Right lobe of liver (tissue), 6 donors: Measurements from ENCODE around the gene AMPD2. TPM values are rescaled to one million over a fixed set of nuclear protein-coding genes. Genes with fewer than 3 reads are reported as not detected.

Experiments
- ATAC-seq, 4 donors: fragments of 200-7000 bp; cut with Tn5 transposase; one replicate each; pipeline ENCODE4 v1.9.1; 2020; ENCODE audit warnings: mild to moderate bottlenecking in 4 of 4, moderate library complexity in 4 of 4
- DNase-seq, 3 donors: peaks; one replicate each; pipeline ENCODE4 v3.0.0-alpha.2; 2020
- H3K27ac ChIP-seq, 3 donors: fragments of 200-600 bp; one replicate each; pipeline ENCODE4 v1.8.0; 2022
- H3K27me3 ChIP-seq, 2 donors: fragments of 200-600 bp; one replicate each; pipeline ENCODE4 v1.8.0; 2022
- H3K36me3 ChIP-seq, 4 donors: fragments of 200-600 bp; sonication (generic) in 1 of 4; one replicate each; pipeline versions ENCODE4 v1.5.1 to v1.8.0; 2017 to 2022; ENCODE audit warnings: control low read depth in 1 of 4
- H3K4me1 ChIP-seq, 4 donors: fragments of 200-600 bp; sonication (generic) in 1 of 4; one replicate each; pipeline versions ENCODE4 v1.5.1 to v1.8.0; 2017 to 2022; ENCODE audit warnings: control low read depth in 1 of 4
- H3K4me3 ChIP-seq, 3 donors: fragments of 200-600 bp; one replicate each; pipeline ENCODE4 v1.8.0; 2022
- H3K9me3 ChIP-seq, 4 donors: fragments of 200-600 bp; sonication (generic) in 1 of 4; one replicate each; pipeline versions ENCODE4 v1.5.1 to v1.8.0; 2017 to 2022; ENCODE audit warnings: control low read depth in 1 of 4
- POLR2A ChIP-seq: fragments of 450-650 bp; IDR thresholded peaks from one replicate; pipeline ENCODE4 v1.6.1; 2017; ENCODE audit warnings: antibody characterized with exemption, mild to moderate bottlenecking
- WGBS: methylation state at CpG from one replicate; pipeline ENCODE4 v1.1.6; 2018; ENCODE audit warnings: low coverage, low lambda C conversion rate; ENCODE audit not compliant: insufficient coverage; ENCODE audit errors: missing lambda C conversion rate; 5-methylcytosine and 5-hydroxymethylcytosine counted together
- intact Hi-C, 2 donors: fragments of 100-400 bp; cut with DNase I; formaldehyde crosslinking; loops; one replicate each; pipeline versions ENCODE4 v1.11.2 to v1.14.1; 2022
- total RNA-seq, 6 experiments: library from RNA; depleted of rRNA in 2 of 6; stranded (reverse); fragments of >200 nt in 2 of 6; fragmentation: NEBNext Ultra II Directional in 3 of 6; extraction: Animal tissue kit (Norgen Biotek cat#: 25700) in 3 of 6; gene quantifications; one replicate each; pipeline versions ENCODE4 v1.1.0 to v1.2.4, GENCODE V29; 2016 to 2023
- TF ChIP-seq, protein P1 (sequence below), 4 donors: fragments of 200-600 bp in 3 of 4; fragments of 450-650 bp in 1 of 4; IDR thresholded peaks; one replicate each; pipeline versions ENCODE4 v1.5.1 to v1.8.0; 2016 to 2022; ENCODE audit warnings: antibody characterized with exemption in 4 of 4, mild to moderate bottlenecking in 2 of 4
- donor health status: DM: no; HTN: yes; CAD: no.
- donor health status: DM: no; HTN: no; CAD: no.
- donor health status: DM: no; HTN: no; CAD: no.
- donor health status: DM: no; HTN: yes; CAD: no.
- donor health status: DM: no; HTN: yes; CAD: no.

Gene AMPD2
- total RNA-seq, 6 experiments from 2014 or later = 29.1 to 59.1 (median 37.2) TPM

DNA sequence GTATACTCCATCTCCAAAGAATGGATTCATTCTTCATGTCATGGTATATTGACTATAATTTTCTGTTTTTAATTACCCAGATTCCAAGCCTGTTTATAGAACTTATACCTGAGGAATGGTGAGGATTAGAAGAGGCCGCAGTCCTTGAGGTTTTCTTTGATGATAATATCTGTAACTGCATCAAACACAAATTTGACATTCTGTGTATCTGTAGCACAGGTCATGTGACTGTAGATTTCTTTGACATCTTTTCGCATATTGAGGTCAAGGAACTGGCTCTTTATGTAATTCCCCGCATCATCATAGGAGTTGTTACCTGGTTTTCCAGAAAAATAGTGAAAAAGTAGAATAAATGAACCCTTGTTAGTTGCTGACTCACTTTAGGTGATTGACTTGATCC, 16.4 kb upstream of the AMPD2 start:
- Histone ChIP-seq H3K9me3 (no peaks in the 10 kb centered on the region), H3K4me1 (no peaks in the 10 kb centered on the region), H3K27me3 (no peaks in the 10 kb centered on the region), H3K27ac (no peak overlapping the region), H3K36me3 (peaks cover 0 to 6% (median 0%) of the 10 kb centered on the region in 4 donors), H3K4me3 (no peak overlapping the region)
- ATAC-seq (no peak), DNase-seq (no peak)
- TF ChIP-seq, protein P1, sequence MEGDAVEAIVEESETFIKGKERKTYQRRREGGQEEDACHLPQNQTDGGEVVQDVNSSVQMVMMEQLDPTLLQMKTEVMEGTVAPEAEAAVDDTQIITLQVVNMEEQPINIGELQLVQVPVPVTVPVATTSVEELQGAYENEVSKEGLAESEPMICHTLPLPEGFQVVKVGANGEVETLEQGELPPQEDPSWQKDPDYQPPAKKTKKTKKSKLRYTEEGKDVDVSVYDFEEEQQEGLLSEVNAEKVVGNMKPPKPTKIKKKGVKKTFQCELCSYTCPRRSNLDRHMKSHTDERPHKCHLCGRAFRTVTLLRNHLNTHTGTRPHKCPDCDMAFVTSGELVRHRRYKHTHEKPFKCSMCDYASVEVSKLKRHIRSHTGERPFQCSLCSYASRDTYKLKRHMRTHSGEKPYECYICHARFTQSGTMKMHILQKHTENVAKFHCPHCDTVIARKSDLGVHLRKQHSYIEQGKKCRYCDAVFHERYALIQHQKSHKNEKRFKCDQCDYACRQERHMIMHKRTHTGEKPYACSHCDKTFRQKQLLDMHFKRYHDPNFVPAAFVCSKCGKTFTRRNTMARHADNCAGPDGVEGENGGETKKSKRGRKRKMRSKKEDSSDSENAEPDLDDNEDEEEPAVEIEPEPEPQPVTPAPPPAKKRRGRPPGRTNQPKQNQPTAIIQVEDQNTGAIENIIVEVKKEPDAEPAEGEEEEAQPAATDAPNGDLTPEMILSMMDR (IDR thresholded peaks at IDR 0.05) = no peak
- no peak for TF ChIP-seq POLR2A
- intact Hi-C loops = no loop called here
- WGBS = 100% methylated on average over 3 of the region's 3 CpGs

DNA sequence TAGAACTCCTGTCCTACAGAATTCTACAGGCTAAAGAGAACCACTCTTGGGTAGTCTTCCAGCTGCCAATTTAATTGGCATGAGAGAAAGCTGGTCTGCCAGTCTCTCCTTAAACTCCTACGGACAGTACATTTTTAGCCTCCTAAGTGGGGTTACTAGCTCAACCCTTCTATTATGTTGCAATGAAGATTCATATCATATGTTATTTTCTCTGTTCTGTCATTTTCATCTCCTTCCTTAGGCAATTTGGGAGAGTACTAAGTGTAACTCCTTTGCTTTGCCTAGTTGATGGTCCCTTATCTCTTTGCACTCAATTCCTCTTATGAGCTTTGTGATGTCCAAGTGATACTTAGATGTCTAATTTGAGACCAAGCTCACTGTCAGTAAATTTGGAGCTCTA, 14.3 kb upstream of the AMPD2 start:
- intact Hi-C loops = no loop called here
- WGBS = 100% methylated on average over 1 of the region's 1 CpG
- DNase-seq (no peak), ATAC-seq (no peak)
- Histone ChIP-seq H3K4me3 (no peak overlapping the region), H3K27ac (no peak overlapping the region), H3K27me3 (no peaks in the 10 kb centered on the region), H3K4me1 (no peaks in the 10 kb centered on the region), H3K36me3 (no peaks in the 10 kb centered on the region), H3K9me3 (no peaks in the 10 kb centered on the region)
- TF ChIP-seq, protein P1 (IDR thresholded peaks at IDR 0.05) = no peak
- no peak for TF ChIP-seq POLR2A

DNA sequence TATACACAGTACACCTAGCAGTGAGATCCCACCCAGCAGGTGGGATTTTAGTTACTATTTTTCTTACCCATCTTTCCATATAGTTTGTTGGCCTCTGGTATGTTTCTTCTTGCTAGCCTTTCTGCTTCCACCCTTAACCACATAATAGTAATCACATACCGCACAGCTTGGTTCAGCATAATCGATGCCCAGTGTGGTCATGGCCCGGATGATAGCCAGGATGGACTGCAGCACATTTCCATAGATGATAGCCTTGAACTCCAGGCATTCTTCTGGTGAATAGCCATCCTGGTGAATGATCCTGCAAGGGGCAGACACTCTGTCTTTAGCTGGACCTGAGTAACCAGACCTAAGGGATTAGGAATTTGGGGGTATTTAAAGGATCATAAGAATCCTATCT, 9.8 kb upstream of the AMPD2 start:
- 100% methylated on average over 1 of the region's 3 CpGs for WGBS
- no peak overlapping the region for H3K4me3 ChIP-seq
- no peaks in the 10 kb centered on the region for H3K9me3 ChIP-seq
- no peaks in the 10 kb centered on the region for H3K27me3 ChIP-seq
- DNase-seq (no peak), ATAC-seq (no peak)
- H3K4me1 ChIP-seq = peaks cover 0 to under 1% (median 0%) of the 10 kb centered on the region in 4 donors
- intact Hi-C loops = no loop called here
- H3K27ac ChIP-seq = no peak overlapping the region
- TF ChIP-seq, protein P1 (IDR thresholded peaks at IDR 0.05) = no peak
- no peak for TF ChIP-seq POLR2A
- H3K36me3 ChIP-seq = no peaks in the 10 kb centered on the region

DNA sequence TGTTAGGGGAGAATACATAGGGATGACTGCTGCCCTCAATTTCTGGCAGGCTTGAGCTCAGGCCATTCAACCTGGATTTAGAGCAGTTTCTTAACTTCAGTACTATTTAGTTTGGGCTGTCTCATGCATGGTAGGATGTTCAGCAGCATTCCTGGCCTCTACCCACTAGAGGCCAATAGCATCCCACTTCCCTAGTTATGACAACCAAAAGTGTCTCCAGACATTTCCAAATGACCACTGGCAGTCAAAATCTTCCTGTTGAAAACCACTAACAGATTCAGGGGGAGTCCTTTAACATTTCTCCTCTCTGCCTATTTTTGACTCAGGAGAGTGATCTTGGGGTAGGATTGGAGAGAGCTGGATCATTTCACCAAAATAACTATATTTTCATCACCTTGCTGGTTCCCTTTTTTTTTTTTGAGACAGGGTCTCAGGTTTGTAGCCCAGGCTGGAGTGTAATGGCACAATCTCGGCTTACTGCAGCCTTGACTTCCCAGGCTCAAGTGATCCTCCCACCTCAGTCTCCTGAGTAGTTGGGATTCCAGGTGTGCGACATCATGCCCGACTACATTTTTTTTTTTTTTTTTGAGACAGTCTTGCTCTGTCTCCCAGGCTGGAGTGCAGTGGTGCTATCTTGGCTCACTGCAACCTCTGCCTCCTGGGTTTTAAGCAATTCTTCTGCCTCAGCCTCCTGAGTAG, 8.9 kb upstream of the AMPD2 start:
- Histone ChIP-seq H3K27me3 (no peaks in the 10 kb centered on the region), H3K36me3 (no peaks in the 10 kb centered on the region), H3K27ac (no peak overlapping the region), H3K4me1 (peaks cover 0 to 4% (median 0%) of the 10 kb centered on the region in 4 donors), H3K9me3 (no peaks in the 10 kb centered on the region), H3K4me3 (no peak overlapping the region)
- TF ChIP-seq, protein P1 (IDR thresholded peaks at IDR 0.05) = no peak
- no peak for TF ChIP-seq POLR2A
- 85% methylated on average over 3 of the region's 3 CpGs for WGBS
- ATAC-seq = no peak
- DNase-seq = no peak
- intact Hi-C loops = no loop called here
